A549 (cell line): ENCODE results near the gene DGKD. TPM values are rescaled to one million over a fixed set of nuclear protein-coding genes. Genes with fewer than 3 reads are reported as not detected.
"Not testable (repeated sequence)": the region's sequence is repeated elsewhere in the genome, so short reads cannot be mapped to it uniquely, and the experiment has no call there.

Experiments
- ATAC-seq, 2 experiments: fragments of 200-7000 bp in 1 of 2; fragments of >200 bp in 1 of 2; cut with Nextera tagmentation in 1 of 2; cut with Tn5 transposase in 1 of 2; 3 replicates each; pipeline versions ENCODE4 v1.8.0 to v1.9.1; 2018 to 2020; ENCODE audit warnings: mild to moderate bottlenecking in 1 of 2, moderate library complexity in 1 of 2
- CTCF ChIA-PET: fragments of 300-600 bp; sonication (Branson Sonifier 250); formaldehyde crosslinking; extraction: SDS; loops from one replicate; lab custom pipeline; 2021; ENCODE audit warnings: antibody characterized with exemption, inconsistent platforms; lab: Yijun Ruan, JAX
- POLR2A ChIA-PET: fragments of 350-600 bp; formaldehyde crosslinking; extraction: SDS; loops from one replicate; lab custom pipeline; 2021; ENCODE audit warnings: antibody characterized with exemption, inconsistent platforms; lab: Yijun Ruan, JAX
- DNase-seq, 2 experiments: peaks; one replicate each; pipeline versions ENCODE4 v3.0.0 to v3.0.0-alpha.2; 2011 to 2016; ENCODE audit warnings: low read depth in 1 of 2, low spot score in 1 of 2
- FAIRE-seq: peaks from 2 replicates; lab custom pipeline; 2011; peaks lifted over from hg19 to GRCh38; lab: Jason Lieb, UNC
- H3K27ac ChIP-seq, 2 experiments: fragments of >200 bp; sonication (Bioruptor Twin); formaldehyde crosslinking; 3 replicates each; pipeline ENCODE4 v1.5.1; 2016 to 2017
- H3K4me1 ChIP-seq: fragments of >200 bp; sonication (Bioruptor Twin); formaldehyde crosslinking; 3 replicates; pipeline ENCODE4 v1.6.1; 2016
- H3K4me2 ChIP-seq: fragments of >200 bp; sonication (Bioruptor Twin); formaldehyde crosslinking; 3 replicates; pipeline ENCODE4 v1.6.1; 2016
- H3K4me3 ChIP-seq: fragments of >200 bp; sonication (Bioruptor Twin); formaldehyde crosslinking; 3 replicates; pipeline ENCODE4 v1.5.1; 2016
- H3K9me3 ChIP-seq: fragments of >200 bp; sonication (Bioruptor Twin); formaldehyde crosslinking; 3 replicates; pipeline ENCODE4 v1.6.1; 2016
- CHD2 ChIP-seq: fragments of 150-350 bp; IDR thresholded peaks from 2 replicates; pipeline ENCODE4 v1.6.1; 2014; ENCODE audit warnings: low read length; ENCODE audit not compliant: partially characterized antibody
- FOSL2 ChIP-seq, 2 experiments: fragments of 450-650 bp in 1 of 2; fragments of >200 bp in 1 of 2; sonication (Bioruptor Twin) in 1 of 2; formaldehyde crosslinking; IDR thresholded peaks; 2 replicates each; pipeline versions ENCODE4 v1.5.0 to v1.6.1; 2016 to 2020; ENCODE audit warnings: mild to moderate bottlenecking in 1 of 2, moderate library complexity in 1 of 2
- FOXS1 ChIP-seq: fragments of 250-450 bp; sonication (Bioruptor Pico); IDR thresholded peaks from 2 replicates; pipeline ENCODE4 v1.5.0; 2020; ENCODE audit warnings: mild to moderate bottlenecking, moderate library complexity
- HOXB5 ChIP-seq: fragments of 250-450 bp; sonication (Bioruptor Pico); IDR thresholded peaks from 2 replicates; pipeline ENCODE4 v1.5.0; 2020; ENCODE audit warnings: mild to moderate bottlenecking, moderate library complexity
- JUN ChIP-seq, 2 experiments: fragments of >200 bp; sonication (Bioruptor Twin); formaldehyde crosslinking; IDR thresholded peaks; 2 replicates in 1 of 2; 3 replicates in 1 of 2; pipeline ENCODE4 v1.6.1; 2016 to 2017
- KDM5A ChIP-seq: fragments of 200-600 bp; sonication (generic); IDR thresholded peaks from 2 replicates; pipeline ENCODE4 v1.6.1; 2016; ENCODE audit warnings: antibody characterized with exemption, mild to moderate bottlenecking
- POLR2A ChIP-seq: IDR thresholded peaks from 2 replicates; pipeline ENCODE4 v1.6.1; 2012; ENCODE audit warnings: mild to moderate bottlenecking, low read length
- RAD21 ChIP-seq, 2 experiments: fragments of >200 bp in 1 of 2; sonication (Bioruptor Twin) in 1 of 2; formaldehyde crosslinking in 1 of 2; IDR thresholded peaks in 1 of 2; conservative IDR thresholded peaks in 1 of 2; 2 replicates in 1 of 2; 3 replicates in 1 of 2; pipeline ENCODE4 v1.6.1; 2012 to 2018; ENCODE audit warnings: inconsistent platforms in 1 of 2
- WGBS: methylation state at CpG from one replicate; pipeline ENCODE4 v1.1.6; 2017; ENCODE audit errors: missing lambda C conversion rate; 5-methylcytosine and 5-hydroxymethylcytosine counted together
- polyA plus RNA-seq, 4 experiments: library from polyadenylated mRNA; depleted of rRNA in 3 of 4; stranded (reverse); fragments of >200 nt; fragmentation: RNase III in 1 of 4; extraction: RNeasy Plus Mini Kit Qiagen cat#74134 plus additional on column Dnase treatment in 1 of 4; gene quantifications; 2 replicates in 3 of 4; 3 replicates in 1 of 4; pipeline ENCODE4 v1.2.3, GENCODE V29; 2011 to 2017
- TF ChIP-seq, protein P1 (sequence below): IDR thresholded peaks from 2 replicates; pipeline ENCODE4 v1.6.1; 2012
- TF ChIP-seq, protein P2 (sequence below): fragments of 250-450 bp; sonication (Bioruptor Pico); IDR thresholded peaks from 2 replicates; pipeline ENCODE4 v1.5.0; 2020; ENCODE audit warnings: low read depth, mild to moderate bottlenecking, moderate library complexity
- TF ChIP-seq, protein P3 (sequence below): fragments of 200-600 bp; sonication (generic); IDR thresholded peaks from 2 replicates; pipeline ENCODE4 v1.6.1; 2016; ENCODE audit warnings: antibody characterized with exemption, mild to moderate bottlenecking, moderate library complexity
- TF ChIP-seq, protein P4 (sequence below): fragments of >200 bp; sonication (Bioruptor Twin); formaldehyde crosslinking; IDR thresholded peaks from 3 replicates; pipeline ENCODE4 v1.6.1; 2016
- TF ChIP-seq, protein P5 (sequence below): fragments of 450-650 bp; IDR thresholded peaks from 2 replicates; pipeline ENCODE4 v1.6.1; 2014; ENCODE audit warnings: antibody characterized with exemption

The DGKD gene
- polyA plus RNA-seq, 2 of the 4 experiments (the other 2 are of a cell fraction), result 68.8 to 99.6 TPM

DNA sequence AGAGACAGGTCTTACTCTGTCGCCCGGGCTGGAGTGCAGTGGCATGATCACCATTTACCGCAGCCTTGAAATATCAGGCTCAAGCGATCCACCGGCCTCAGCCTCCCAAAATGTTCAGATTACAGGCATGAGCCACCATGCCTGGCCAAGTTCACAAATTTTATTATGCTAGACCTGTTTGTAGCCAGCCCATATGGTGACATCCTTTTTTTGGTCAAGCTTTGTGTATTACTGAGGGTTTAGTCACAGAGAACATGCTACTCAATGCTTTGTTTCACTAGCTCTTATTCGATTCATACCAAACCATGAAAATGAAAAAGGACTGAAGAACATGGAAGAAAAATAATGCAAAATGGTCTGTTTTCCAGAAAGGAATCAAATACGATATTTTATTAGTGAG is 41.4 kb downstream of the DGKD start:
- 94% methylated on average over 7 of the region's 7 CpGs for WGBS
- H3K27ac ChIP-seq, result peak overlapping the region in 1 of 2 experiments; percentile 61; a peak in 3 of 6 replicates
- DNase-seq (no peak), ATAC-seq (no peak), FAIRE-seq (no peak)
- CTCF ChIA-PET, result interaction anchor here (1.2 kb wide), 1 partner anchor 48 kb away, joined by 4 read pairs; no protein-coding TSS in a partner anchor
- TF ChIP-seq FOXS1 (CRISPR knock-in tag) (no peak), KDM5A (no peak), FOSL2 (IDR thresholded peaks at IDR 0.05) (no peak), FOSL2 (CRISPR knock-in tag; IDR thresholded peaks at IDR 0.05) (no peak), RAD21 (conservative IDR thresholded peaks at IDR 0.05 in 1 of 2, IDR thresholded peaks at IDR 0.05 in 1 of 2) (no peak), POLR2A (no peak), JUN (IDR thresholded peaks at IDR 0.05) (no peak), CHD2 (no peak), HOXB5 (CRISPR knock-in tag) (no peak)
- TF ChIP-seq, protein P1, sequence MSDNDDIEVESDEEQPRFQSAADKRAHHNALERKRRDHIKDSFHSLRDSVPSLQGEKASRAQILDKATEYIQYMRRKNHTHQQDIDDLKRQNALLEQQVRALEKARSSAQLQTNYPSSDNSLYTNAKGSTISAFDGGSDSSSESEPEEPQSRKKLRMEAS, result no peak
- TF ChIP-seq, protein P2, sequence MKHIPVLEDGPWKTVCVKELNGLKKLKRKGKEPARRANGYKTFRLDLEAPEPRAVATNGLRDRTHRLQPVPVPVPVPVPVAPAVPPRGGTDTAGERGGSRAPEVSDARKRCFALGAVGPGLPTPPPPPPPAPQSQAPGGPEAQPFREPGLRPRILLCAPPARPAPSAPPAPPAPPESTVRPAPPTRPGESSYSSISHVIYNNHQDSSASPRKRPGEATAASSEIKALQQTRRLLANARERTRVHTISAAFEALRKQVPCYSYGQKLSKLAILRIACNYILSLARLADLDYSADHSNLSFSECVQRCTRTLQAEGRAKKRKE (CRISPR knock-in tag), result no peak
- TF ChIP-seq, protein P3, sequence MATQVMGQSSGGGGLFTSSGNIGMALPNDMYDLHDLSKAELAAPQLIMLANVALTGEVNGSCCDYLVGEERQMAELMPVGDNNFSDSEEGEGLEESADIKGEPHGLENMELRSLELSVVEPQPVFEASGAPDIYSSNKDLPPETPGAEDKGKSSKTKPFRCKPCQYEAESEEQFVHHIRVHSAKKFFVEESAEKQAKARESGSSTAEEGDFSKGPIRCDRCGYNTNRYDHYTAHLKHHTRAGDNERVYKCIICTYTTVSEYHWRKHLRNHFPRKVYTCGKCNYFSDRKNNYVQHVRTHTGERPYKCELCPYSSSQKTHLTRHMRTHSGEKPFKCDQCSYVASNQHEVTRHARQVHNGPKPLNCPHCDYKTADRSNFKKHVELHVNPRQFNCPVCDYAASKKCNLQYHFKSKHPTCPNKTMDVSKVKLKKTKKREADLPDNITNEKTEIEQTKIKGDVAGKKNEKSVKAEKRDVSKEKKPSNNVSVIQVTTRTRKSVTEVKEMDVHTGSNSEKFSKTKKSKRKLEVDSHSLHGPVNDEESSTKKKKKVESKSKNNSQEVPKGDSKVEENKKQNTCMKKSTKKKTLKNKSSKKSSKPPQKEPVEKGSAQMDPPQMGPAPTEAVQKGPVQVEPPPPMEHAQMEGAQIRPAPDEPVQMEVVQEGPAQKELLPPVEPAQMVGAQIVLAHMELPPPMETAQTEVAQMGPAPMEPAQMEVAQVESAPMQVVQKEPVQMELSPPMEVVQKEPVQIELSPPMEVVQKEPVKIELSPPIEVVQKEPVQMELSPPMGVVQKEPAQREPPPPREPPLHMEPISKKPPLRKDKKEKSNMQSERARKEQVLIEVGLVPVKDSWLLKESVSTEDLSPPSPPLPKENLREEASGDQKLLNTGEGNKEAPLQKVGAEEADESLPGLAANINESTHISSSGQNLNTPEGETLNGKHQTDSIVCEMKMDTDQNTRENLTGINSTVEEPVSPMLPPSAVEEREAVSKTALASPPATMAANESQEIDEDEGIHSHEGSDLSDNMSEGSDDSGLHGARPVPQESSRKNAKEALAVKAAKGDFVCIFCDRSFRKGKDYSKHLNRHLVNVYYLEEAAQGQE, result no peak
- TF ChIP-seq, protein P4, sequence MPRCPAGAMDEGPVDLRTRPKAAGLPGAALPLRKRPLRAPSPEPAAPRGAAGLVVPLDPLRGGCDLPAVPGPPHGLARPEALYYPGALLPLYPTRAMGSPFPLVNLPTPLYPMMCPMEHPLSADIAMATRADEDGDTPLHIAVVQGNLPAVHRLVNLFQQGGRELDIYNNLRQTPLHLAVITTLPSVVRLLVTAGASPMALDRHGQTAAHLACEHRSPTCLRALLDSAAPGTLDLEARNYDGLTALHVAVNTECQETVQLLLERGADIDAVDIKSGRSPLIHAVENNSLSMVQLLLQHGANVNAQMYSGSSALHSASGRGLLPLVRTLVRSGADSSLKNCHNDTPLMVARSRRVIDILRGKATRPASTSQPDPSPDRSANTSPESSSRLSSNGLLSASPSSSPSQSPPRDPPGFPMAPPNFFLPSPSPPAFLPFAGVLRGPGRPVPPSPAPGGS, result no peak
- TF ChIP-seq, protein P5, sequence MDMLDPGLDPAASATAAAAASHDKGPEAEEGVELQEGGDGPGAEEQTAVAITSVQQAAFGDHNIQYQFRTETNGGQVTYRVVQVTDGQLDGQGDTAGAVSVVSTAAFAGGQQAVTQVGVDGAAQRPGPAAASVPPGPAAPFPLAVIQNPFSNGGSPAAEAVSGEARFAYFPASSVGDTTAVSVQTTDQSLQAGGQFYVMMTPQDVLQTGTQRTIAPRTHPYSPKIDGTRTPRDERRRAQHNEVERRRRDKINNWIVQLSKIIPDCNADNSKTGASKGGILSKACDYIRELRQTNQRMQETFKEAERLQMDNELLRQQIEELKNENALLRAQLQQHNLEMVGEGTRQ, result no peak
- POLR2A ChIA-PET, result no interaction called here
- H3K9me3 ChIP-seq, result no peaks in the 10 kb centered on the region
- peaks cover 33% of the 10 kb centered on the region for H3K4me1 ChIP-seq
- no peak overlapping the region for H3K4me3 ChIP-seq
- H3K4me2 ChIP-seq, result no peak overlapping the region

DNA sequence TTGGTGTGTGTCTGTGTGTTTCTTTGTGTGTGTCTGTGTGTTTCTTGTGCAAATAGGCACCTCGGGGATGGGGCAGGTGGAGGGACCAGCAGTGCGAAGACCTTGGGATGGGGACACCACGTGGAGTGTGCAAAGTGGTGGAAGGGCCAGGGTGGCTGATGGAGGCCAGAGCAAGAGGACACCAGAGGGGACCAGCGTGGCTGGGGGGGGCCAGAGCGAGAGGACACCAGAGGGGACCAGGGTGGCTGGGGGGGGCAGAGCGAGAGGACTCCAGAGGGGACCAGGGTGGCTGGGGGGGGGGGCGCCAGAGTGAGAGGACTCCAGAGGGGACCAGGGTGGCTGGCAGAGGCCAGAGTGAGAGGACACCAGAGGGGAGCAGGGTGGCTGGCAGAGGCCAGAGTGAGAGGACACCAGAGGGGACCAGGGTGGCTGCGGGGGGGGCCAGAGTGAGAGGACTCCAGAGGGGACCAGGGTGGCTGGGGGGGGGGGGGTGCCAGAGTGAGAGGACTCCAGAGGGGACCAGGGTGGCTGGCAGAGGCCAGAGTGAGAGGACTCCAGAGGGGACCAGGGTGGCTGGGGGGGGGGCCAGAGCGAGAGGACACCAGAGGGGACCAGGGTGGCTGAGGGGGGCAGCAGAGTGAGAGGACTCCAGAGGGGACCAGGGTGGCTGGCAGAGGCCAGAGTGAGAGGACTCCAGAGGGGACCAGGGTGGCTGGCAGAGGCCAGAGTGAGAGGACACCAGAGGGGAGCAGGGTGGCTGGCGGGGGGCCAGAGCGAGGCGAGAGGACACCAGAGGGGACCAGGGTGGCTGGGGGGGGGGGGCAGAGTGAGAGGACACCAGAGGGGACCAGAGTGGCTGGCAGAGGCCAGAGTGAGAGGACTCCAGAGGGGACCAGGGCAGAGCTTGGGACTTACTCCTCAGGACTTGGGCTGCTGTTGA is 42.7 kb downstream of the DGKD start:
- FAIRE-seq, POLR2A ChIA-PET: not testable (repeated sequence)
- CTCF ChIA-PET, result interaction anchor here (1.2 to 13.7 kb wide), 2 partner anchors 43 to 46 kb away, joined by 4 to 166 read pairs; no protein-coding TSS in a partner anchor

More for the DNA sequence above, 42.7 kb downstream of the DGKD start:
- H3K4me3 ChIP-seq, H3K9me3 ChIP-seq, H3K4me2 ChIP-seq, ATAC-seq, DNase-seq: not testable (repeated sequence)
- Histone ChIP-seq H3K27ac (peak overlapping the region in 1 of 2 experiments; percentile 65; a peak in 3 of 6 replicates), H3K4me1 (peaks cover 44% of the 10 kb centered on the region)
- WGBS, result 92% methylated on average over 3 of the region's 12 CpGs
